IMR-90 (cell line): ENCODE data around the gene PLA2G2A. TPM values are rescaled to one million over a fixed set of nuclear protein-coding genes. Genes with fewer than 3 reads are reported as not detected.

Experiments used
- ATAC-seq: fragments of 200-7000 bp; cut with Tn5 transposase; 2 replicates; pipeline ENCODE4 v1.9.1; 2020; ENCODE audit warnings: low read depth, mild to moderate bottlenecking, moderate library complexity
- BruUV-seq: library from RNA; stranded (reverse); fragments of 400-500 nt; replicated peaks from 2 replicates; lab custom pipeline; 2021; lab: Mats Ljungman, UMichigan
- CTCF ChIA-PET: fragments of 300-600 bp; formaldehyde crosslinking; extraction: SDS; loops from one replicate; lab custom pipeline; 2021; ENCODE audit warnings: antibody characterized with exemption; lab: Yijun Ruan, JAX
- POLR2A ChIA-PET: fragments of 300-600 bp; sonication (Branson Sonifier 250); formaldehyde crosslinking; loops from one replicate; lab custom pipeline; 2022; ENCODE audit warnings: antibody characterized with exemption; ENCODE audit not compliant: unreplicated experiment; lab: Charles Lee
- DNase-seq: peaks from one replicate; pipeline ENCODE4 v3.0.0; 2013
- H2AFZ ChIP-seq: replicated peaks from 2 replicates; pipeline ENCODE3; 2013; ENCODE audit warnings: low read length, mild to moderate bottlenecking; ENCODE audit not compliant: poor library complexity
- H2AK5ac ChIP-seq: 2 replicates; pipeline ENCODE4 v1.6.1; 2013; ENCODE audit warnings: low read depth, low read length, inconsistent platforms
- H2AK9ac ChIP-seq: replicated peaks from 2 replicates; pipeline ENCODE3; 2013; ENCODE audit warnings: mild to moderate bottlenecking, low read depth, low read length, moderate library complexity; ENCODE audit not compliant: poor library complexity
- H2BK120ac ChIP-seq: 2 replicates; pipeline ENCODE4 v1.6.1; 2013; ENCODE audit warnings: low read depth, low read length, inconsistent platforms
- H2BK15ac ChIP-seq: 3 replicates; pipeline ENCODE4 v1.6.1; 2013; ENCODE audit warnings: low read depth, low read length, inconsistent platforms
- H2BK20ac ChIP-seq: 2 replicates; pipeline ENCODE4 v1.6.1; 2013; ENCODE audit warnings: low read depth, mild to moderate bottlenecking, inconsistent platforms, low read length, moderate library complexity
- H2BK5ac ChIP-seq: 2 replicates; pipeline ENCODE4 v1.6.1; 2013; ENCODE audit warnings: mild to moderate bottlenecking, low read depth, low read length, inconsistent platforms; ENCODE audit not compliant: poor library complexity, severe bottlenecking
- H3K14ac ChIP-seq: replicated peaks from 2 replicates; pipeline ENCODE4 v1.6.1; 2013; ENCODE audit warnings: low read depth, low read length, inconsistent platforms
- H3K18ac ChIP-seq: 2 replicates; pipeline ENCODE4 v1.6.1; 2013; ENCODE audit warnings: low read depth, low read length, control low read depth
- H3K23ac ChIP-seq: 2 replicates; pipeline ENCODE4 v1.6.1; 2013; ENCODE audit warnings: low read depth, low read length, inconsistent platforms
- H3K27ac ChIP-seq: 2 replicates; pipeline ENCODE4 v1.5.1; 2013; ENCODE audit warnings: mild to moderate bottlenecking, control low read depth, low read length; ENCODE audit not compliant: insufficient read depth
- H3K27me3 ChIP-seq: 2 replicates; pipeline ENCODE4 v1.6.1; 2013; ENCODE audit warnings: low read length; ENCODE audit not compliant: control insufficient read depth, insufficient read depth
- H3K36me3 ChIP-seq: 2 replicates; pipeline ENCODE4 v1.6.1; 2013; ENCODE audit warnings: low read length, mixed read lengths; ENCODE audit not compliant: control insufficient read depth, insufficient read depth
- H3K4ac ChIP-seq: 2 replicates; pipeline ENCODE4 v1.6.1; 2013; ENCODE audit warnings: low read depth, low read length, inconsistent platforms
- H3K4me1 ChIP-seq: 2 replicates; pipeline ENCODE4 v1.6.1; 2013; ENCODE audit warnings: low read length, mixed read lengths; ENCODE audit not compliant: control insufficient read depth, insufficient read depth
- H3K4me2 ChIP-seq: 2 replicates; pipeline ENCODE4 v1.6.1; 2013; ENCODE audit warnings: low read depth, mild to moderate bottlenecking, control low read depth, low read length, moderate library complexity
- H3K4me3 ChIP-seq: 2 replicates; pipeline ENCODE4 v1.5.1; 2013; ENCODE audit warnings: low read depth, mild to moderate bottlenecking, control low read depth, low read length, moderate library complexity; ENCODE audit not compliant: insufficient read depth
- H3K56ac ChIP-seq: 2 replicates; pipeline ENCODE4 v1.6.1; 2013; ENCODE audit warnings: low read length, inconsistent platforms; ENCODE audit not compliant: insufficient read depth; ENCODE audit errors: extremely low read depth
- H3K79me1 ChIP-seq, 2 experiments: 2 replicates each; pipeline ENCODE4 v1.6.1; 2013; ENCODE audit warnings: low read length in 2 of 2, inconsistent platforms in 1 of 2, low read depth in 1 of 2
- H3K9ac ChIP-seq: 2 replicates; pipeline ENCODE4 v1.6.1; 2013; ENCODE audit warnings: low read depth, low read length, control low read depth
- H3K9me1 ChIP-seq: 2 replicates; pipeline ENCODE4 v1.6.1; 2013; ENCODE audit warnings: low read length, inconsistent platforms; ENCODE audit not compliant: insufficient read depth
- H3K9me3 ChIP-seq: 2 replicates; pipeline ENCODE4 v1.6.1; 2013; ENCODE audit warnings: low read length; ENCODE audit not compliant: control insufficient read depth, insufficient read depth
- H4K20me1 ChIP-seq: 2 replicates; pipeline ENCODE4 v1.6.1; 2013; ENCODE audit warnings: low read length, inconsistent platforms; ENCODE audit not compliant: insufficient read depth
- H4K5ac ChIP-seq: 2 replicates; pipeline ENCODE4 v1.6.1; 2013; ENCODE audit warnings: mild to moderate bottlenecking, low read depth, low read length, control low read depth
- H4K8ac ChIP-seq, 2 experiments: 2 replicates each; pipeline ENCODE4 v1.6.1; 2013; ENCODE audit warnings: low read depth in 2 of 2, low read length in 2 of 2, control low read depth in 1 of 2, inconsistent platforms in 1 of 2
- H4K91ac ChIP-seq: 2 replicates; pipeline ENCODE4 v1.6.1; 2013; ENCODE audit warnings: low read depth, low read length, inconsistent platforms; ENCODE audit not compliant: insufficient read depth
- BHLHE40 ChIP-seq: fragments of 150-350 bp; IDR thresholded peaks from 2 replicates; pipeline ENCODE4 v1.6.1; 2016; ENCODE audit warnings: mild to moderate bottlenecking, low read depth, low read length
- CTCF ChIP-seq: conservative IDR thresholded peaks from 2 replicates; pipeline ENCODE4 v1.5.1; 2012; ENCODE audit warnings: mild to moderate bottlenecking, low read depth, low read length, improper control_type of control experiment
- FOS ChIP-seq: fragments of 150-350 bp; IDR thresholded peaks from 2 replicates; pipeline ENCODE4 v1.6.1; 2016; ENCODE audit warnings: low read depth, low read length
- MAFK ChIP-seq: IDR thresholded peaks from 2 replicates; pipeline ENCODE4 v1.6.1; 2012; ENCODE audit warnings: low read depth, low read length, improper control_type of control experiment
- MAZ ChIP-seq: IDR thresholded peaks from 2 replicates; pipeline ENCODE4 v1.6.1; 2012; ENCODE audit warnings: low read depth, mild to moderate bottlenecking, low read length, improper control_type of control experiment, moderate library complexity, borderline replicate concordance
- NFE2L2 ChIP-seq: fragments of 150-350 bp; IDR thresholded peaks from 2 replicates; pipeline ENCODE4 v1.6.1; 2016; ENCODE audit warnings: low read depth, mild to moderate bottlenecking, low read length
- POLR2A ChIP-seq: IDR thresholded peaks from 2 replicates; pipeline ENCODE4 v1.6.1; 2012; ENCODE audit warnings: mild to moderate bottlenecking, low read depth, low read length
- WGBS, 2 experiments: methylation state at CpG; one replicate each; pipeline versions ENCODE4 v1.1.5 to v1.1.7; 2013; ENCODE audit warnings: missing lambda C conversion rate in 2 of 2; ENCODE audit not compliant: insufficient read length in 1 of 2; ENCODE audit errors: extremely low coverage in 2 of 2; 5-methylcytosine and 5-hydroxymethylcytosine counted together
- dilution Hi-C: fragments of 300-500 bp; cut with HindIII; formaldehyde crosslinking; loops from one replicate; pipeline ENCODE4 v1.14.3; 2018; ENCODE audit warnings: low sequenced_read_pairs; ENCODE audit not compliant: unreplicated experiment
- in situ Hi-C: fragments of 300-500 bp; cut with MboI; formaldehyde crosslinking; loops from 3 replicates; pipeline ENCODE4 v1.14.3; 2019; ENCODE audit warnings: low sequenced_read_pairs, inconsistent platforms, mixed read lengths
- intact Hi-C: fragments of 100-400 bp; cut with micrococcal nuclease; formaldehyde crosslinking; loops from 2 replicates; pipeline ENCODE4 v1.10.0; 2022
- polyA plus RNA-seq, 3 experiments: library from polyadenylated mRNA; depleted of rRNA; stranded (reverse); fragments of >200 nt; gene quantifications; 2 replicates each; pipeline ENCODE4 v1.2.3, GENCODE V29; 2012; ENCODE audit warnings: low replicate concordance in 1 of 3
- total RNA-seq: library from RNA; depleted of rRNA; stranded (reverse); fragments of >200 nt; gene quantifications from 2 replicates; pipeline ENCODE4 v1.2.3, GENCODE V29; 2012

The PLA2G2A gene
- total and polyA plus RNA-seq, 2 of the 4 experiments (the other 2 are of a cell fraction) = not detected

DNA sequence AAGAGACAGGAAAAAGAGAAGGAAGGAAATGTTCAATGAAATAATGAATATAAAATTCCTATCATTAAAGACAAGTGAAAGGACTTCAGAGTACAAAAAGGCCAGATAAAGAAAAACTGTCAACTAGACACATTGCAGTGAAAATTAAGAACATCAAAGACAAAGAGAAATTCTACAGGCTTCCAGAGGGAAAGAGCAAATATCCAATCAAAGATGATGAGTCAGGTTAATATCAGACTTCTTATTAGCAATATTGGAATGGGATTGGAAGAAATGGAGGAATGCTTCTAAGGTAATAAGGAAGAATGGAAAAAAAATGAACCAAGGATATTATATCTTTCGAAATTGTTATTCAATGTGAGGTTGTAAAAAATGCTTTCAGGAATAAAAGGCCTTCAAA, 7.8 kb downstream of the PLA2G2A start:
- Histone ChIP-seq H3K4ac (no peak overlapping the region), H3K23ac (no peak overlapping the region), H3K4me1 (no peaks in the 10 kb centered on the region), H3K27ac (no peak overlapping the region), H2BK20ac (no peak overlapping the region), H3K9me1 (no peaks in the 10 kb centered on the region), H4K8ac (no peak overlapping the region), H2AK5ac (no peak overlapping the region), H2BK120ac (no peak overlapping the region), H3K14ac (no peak overlapping the region), H2BK5ac (no peak overlapping the region), H3K4me2 (no peak overlapping the region), H3K18ac (no peak overlapping the region), H3K9ac (no peak overlapping the region), H3K4me3 (no peak overlapping the region), H4K91ac (no peak overlapping the region), H3K79me1 (no peaks in the 10 kb centered on the region), H3K27me3 (peaks cover 21% of the 10 kb centered on the region), H3K36me3 (no peaks in the 10 kb centered on the region), H4K20me1 (no peaks in the 10 kb centered on the region), H2AFZ (no peak overlapping the region), H2AK9ac (no peak overlapping the region), H2BK15ac (no peak overlapping the region), H4K5ac (no peak overlapping the region), H3K9me3 (no peaks in the 10 kb centered on the region), H3K56ac (no peak overlapping the region)
- in situ Hi-C loops (no loop called here), intact Hi-C loops (no loop called here), dilution Hi-C loops (no loop called here)
- POLR2A ChIA-PET = no interaction called here
- BruUV-seq = no TSS peak
- CTCF ChIA-PET = no interaction called here
- ATAC-seq (no peak), DNase-seq (no peak)
- no CpG with 5 or more reads among the region's 1 CpG for WGBS, 2 experiments
- TF ChIP-seq NFE2L2 (no peak), FOS (no peak), MAZ (no peak), CTCF (no peak), MAFK (peak; percentile 50), POLR2A (no peak), BHLHE40 (no peak)
